Ishikawa (cell line): Measurements from ENCODE around the gene LRRD1.

Experiments used
- CEBPB ChIP-seq: IDR thresholded peaks from 2 replicates; pipeline ENCODE4 v1.6.1; 2012
- EP300 ChIP-seq: IDR thresholded peaks from 2 replicates; pipeline ENCODE4 v1.6.1; 2012; ENCODE audit warnings: borderline replicate concordance
- RAD21 ChIP-seq: IDR thresholded peaks from 2 replicates; pipeline ENCODE4 v1.6.1; 2012; ENCODE audit warnings: low read depth
- REST ChIP-seq: IDR thresholded peaks from 2 replicates; pipeline ENCODE4 v1.6.1; 2012; ENCODE audit warnings: low read depth, mild to moderate bottlenecking
- TAF1 ChIP-seq: IDR thresholded peaks from 2 replicates; pipeline ENCODE4 v1.6.1; 2012; ENCODE audit warnings: low read depth, mild to moderate bottlenecking
- TCF12 ChIP-seq: IDR thresholded peaks from 2 replicates; pipeline ENCODE4 v1.6.1; 2012; ENCODE audit warnings: low read depth
- TEAD4 ChIP-seq: IDR thresholded peaks from 2 replicates; pipeline ENCODE4 v1.6.1; 2012

GRCh38 chr7:92228100-92228499 lies 49.2 kb upstream of the LRRD1 start:
- TF ChIP-seq TCF12 (no peak), REST (no peak), TAF1 (no peak), EP300 (no peak), CEBPB (no peak), TEAD4 (no peak), RAD21 (no peak)
